ENCODE data around the gene HAUS7.

HAUS7 gene

GRCh38 chrX:153485396-153486080 is 15.2 kb upstream of the HAUS7 start:
- Histone ChIP-seq H3K23ac (ENCODE audit: low read depth, low read length, poor library complexity) (no peak overlapping the region), H4K8ac (ENCODE audit: low read depth, low read length) (no peak overlapping the region), H3K27ac (replicated peaks; ENCODE audit: low read length) (no peak overlapping the region), H3K4me2 (ENCODE audit: insufficient read depth, low read length, poor library complexity, severe bottlenecking) (no peak overlapping the region), H3K9me3 (replicated peaks in 1 of 2; ENCODE audit: control insufficient read depth in 2 of 2, insufficient read depth in 1 of 2, low read depth in 1 of 2, low read length in 2 of 2) (no peaks in the 10 kb centered on the region), H4K91ac (ENCODE audit: low read depth, low read length, poor library complexity) (no peak overlapping the region), H3K4me3 (ENCODE audit: low read length in 2 of 2) (no peak overlapping the region), H3K27me3 (ENCODE audit: control insufficient read depth in 3 of 3, insufficient read depth in 3 of 3, low read depth in 1 of 3, low read length in 3 of 3) (peaks cover 0 to 36% (median 0%) of the 10 kb centered on the region in 3 experiments), H2BK120ac (ENCODE audit: low read depth, low read length) (no peak overlapping the region), H3K4ac (ENCODE audit: low read length) (no peak overlapping the region), H2BK15ac (ENCODE audit: low read length) (no peak overlapping the region), H2AFZ (ENCODE audit: low read length) (no peak overlapping the region), H3K4me1 (ENCODE audit: control insufficient read depth in 2 of 2, insufficient read depth in 1 of 2, low read depth in 1 of 2, low read length in 2 of 2) (peaks cover 3 to 11% of the 10 kb centered on the region in 2 donors), H2BK12ac (ENCODE audit: low read length) (no peak overlapping the region), H3K18ac (ENCODE audit: low read length) (no peak overlapping the region), H3K14ac (ENCODE audit: low read length) (no peak overlapping the region), H3K9ac (ENCODE audit: low read depth, low read length, poor library complexity) (no peak overlapping the region), H3K36me3 (replicated peaks in 1 of 2; ENCODE audit: control insufficient read depth in 2 of 2, insufficient read depth in 2 of 2, low read length in 2 of 2) (no peaks in the 10 kb centered on the region), H2BK5ac (ENCODE audit: low read length) (no peak overlapping the region), H2AK5ac (ENCODE audit: low read depth, low read length) (no peak overlapping the region), H3K79me1 (ENCODE audit: low read depth, low read length) (no peaks in the 10 kb centered on the region)
- DNase-seq (ENCODE audit: low spot score), result no peak
- no CpG with 5 or more reads among the region's 30 CpGs for WGBS, 2 donors (ENCODE audit: extremely low coverage in 2 of 2, insufficient read length in 2 of 2, insufficient replicate concordance in 1 of 2)

GRCh38 chrX:153482376-153483015 is 12.1 kb upstream of the HAUS7 start:
- Histone ChIP-seq H3K27ac (replicated peaks; ENCODE audit: low read length) (no peak overlapping the region), H3K79me1 (ENCODE audit: low read depth, low read length) (no peaks in the 10 kb centered on the region), H3K4me1 (ENCODE audit: control insufficient read depth in 2 of 2, insufficient read depth in 1 of 2, low read depth in 1 of 2, low read length in 2 of 2) (no peaks in the 10 kb centered on the region), H3K27me3 (ENCODE audit: control insufficient read depth in 3 of 3, insufficient read depth in 3 of 3, low read depth in 1 of 3, low read length in 3 of 3) (peaks cover 0 to 40% (median 0%) of the 10 kb centered on the region in 3 experiments), H3K4ac (ENCODE audit: low read length) (no peak overlapping the region), H2AFZ (ENCODE audit: low read length) (no peak overlapping the region), H3K36me3 (replicated peaks in 1 of 2; ENCODE audit: control insufficient read depth in 2 of 2, insufficient read depth in 2 of 2, low read length in 2 of 2) (no peaks in the 10 kb centered on the region), H4K8ac (ENCODE audit: low read depth, low read length) (no peak overlapping the region), H2BK15ac (ENCODE audit: low read length) (no peak overlapping the region), H3K9ac (ENCODE audit: low read depth, low read length, poor library complexity) (no peak overlapping the region), H3K4me3 (ENCODE audit: low read length in 2 of 2) (no peak overlapping the region), H3K23ac (ENCODE audit: low read depth, low read length, poor library complexity) (no peak overlapping the region), H2BK5ac (ENCODE audit: low read length) (no peak overlapping the region), H3K9me3 (replicated peaks in 1 of 2; ENCODE audit: control insufficient read depth in 2 of 2, insufficient read depth in 1 of 2, low read depth in 1 of 2, low read length in 2 of 2) (no peaks in the 10 kb centered on the region), H3K14ac (ENCODE audit: low read length) (no peak overlapping the region), H2BK12ac (ENCODE audit: low read length) (peak overlapping the region; percentile 58), H2BK120ac (ENCODE audit: low read depth, low read length) (no peak overlapping the region), H2AK5ac (ENCODE audit: low read depth, low read length) (no peak overlapping the region), H3K18ac (ENCODE audit: low read length) (no peak overlapping the region), H3K4me2 (ENCODE audit: insufficient read depth, low read length, poor library complexity, severe bottlenecking) (no peak overlapping the region), H4K91ac (ENCODE audit: low read depth, low read length, poor library complexity) (no peak overlapping the region)
- DNase-seq (ENCODE audit: low spot score), result no peak
- no CpG with 5 or more reads among the region's 23 CpGs for WGBS, 2 donors (ENCODE audit: extremely low coverage in 2 of 2, insufficient read length in 2 of 2, insufficient replicate concordance in 1 of 2)

DNA sequence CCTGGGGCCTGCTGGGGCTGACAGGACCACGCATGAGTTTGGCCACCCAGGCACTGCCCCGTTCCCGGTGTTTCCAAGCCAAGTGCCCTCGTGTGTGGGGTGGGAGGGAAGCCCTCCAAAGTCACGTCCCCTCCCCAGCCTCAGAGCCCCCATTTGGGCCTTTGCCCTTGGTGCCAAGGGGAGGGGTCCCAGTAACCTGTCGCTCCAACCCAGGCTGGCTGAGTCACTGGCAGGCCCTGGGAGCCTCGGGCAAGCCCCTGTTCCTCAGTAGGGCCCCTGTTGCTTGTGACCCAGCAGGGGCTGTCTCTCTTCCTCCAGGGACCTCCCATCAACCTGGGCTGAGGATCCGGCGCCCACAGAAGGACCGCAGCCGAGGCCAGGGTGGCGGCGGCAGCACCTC is 10.7 kb upstream of the HAUS7 start:
- H3K4me1 ChIP-seq (ENCODE audit: control insufficient read depth in 2 of 2, insufficient read depth in 1 of 2, low read depth in 1 of 2, low read length in 2 of 2), result no peaks in the 10 kb centered on the region
- no peak overlapping the region for H3K4ac ChIP-seq (ENCODE audit: low read length)
- no peak overlapping the region for H2AK5ac ChIP-seq (ENCODE audit: low read depth, low read length)
- WGBS, 2 donors (ENCODE audit: extremely low coverage in 2 of 2, insufficient read length in 2 of 2, insufficient replicate concordance in 1 of 2), result no CpG with 5 or more reads among the region's 13 CpGs
- no peaks in the 10 kb centered on the region for H3K79me1 ChIP-seq (ENCODE audit: low read depth, low read length)
- H2BK15ac ChIP-seq (ENCODE audit: low read length), result peak overlapping the region; percentile 17
- no peak overlapping the region for H3K14ac ChIP-seq (ENCODE audit: low read length)
- peaks cover 0 to 54% (median 2%) of the 10 kb centered on the region in 3 experiments for H3K27me3 ChIP-seq (ENCODE audit: control insufficient read depth in 3 of 3, insufficient read depth in 3 of 3, low read depth in 1 of 3, low read length in 3 of 3)
- H2BK120ac ChIP-seq (ENCODE audit: low read depth, low read length), result no peak overlapping the region
- H3K36me3 ChIP-seq (replicated peaks in 1 of 2; ENCODE audit: control insufficient read depth in 2 of 2, insufficient read depth in 2 of 2, low read length in 2 of 2), result no peaks in the 10 kb centered on the region
- H4K91ac ChIP-seq (ENCODE audit: low read depth, low read length, poor library complexity), result no peak overlapping the region
- H2AFZ ChIP-seq (ENCODE audit: low read length), result no peak overlapping the region
- H2BK5ac ChIP-seq (ENCODE audit: low read length), result no peak overlapping the region
- no peak overlapping the region for H3K18ac ChIP-seq (ENCODE audit: low read length)
- no peaks in the 10 kb centered on the region for H3K9me3 ChIP-seq (replicated peaks in 1 of 2; ENCODE audit: control insufficient read depth in 2 of 2, insufficient read depth in 1 of 2, low read depth in 1 of 2, low read length in 2 of 2)
- no peak overlapping the region for H3K4me3 ChIP-seq (ENCODE audit: low read length in 2 of 2)
- DNase-seq (ENCODE audit: low spot score), result no peak
- no peak overlapping the region for H3K9ac ChIP-seq (ENCODE audit: low read depth, low read length, poor library complexity)
- no peak overlapping the region for H3K4me2 ChIP-seq (ENCODE audit: insufficient read depth, low read length, poor library complexity, severe bottlenecking)
- no peak overlapping the region for H4K8ac ChIP-seq (ENCODE audit: low read depth, low read length)
- H2BK12ac ChIP-seq (ENCODE audit: low read length), result no peak overlapping the region
- no peak overlapping the region for H3K27ac ChIP-seq (replicated peaks; ENCODE audit: low read length)
- no peak overlapping the region for H3K23ac ChIP-seq (ENCODE audit: low read depth, low read length, poor library complexity)

DNA sequence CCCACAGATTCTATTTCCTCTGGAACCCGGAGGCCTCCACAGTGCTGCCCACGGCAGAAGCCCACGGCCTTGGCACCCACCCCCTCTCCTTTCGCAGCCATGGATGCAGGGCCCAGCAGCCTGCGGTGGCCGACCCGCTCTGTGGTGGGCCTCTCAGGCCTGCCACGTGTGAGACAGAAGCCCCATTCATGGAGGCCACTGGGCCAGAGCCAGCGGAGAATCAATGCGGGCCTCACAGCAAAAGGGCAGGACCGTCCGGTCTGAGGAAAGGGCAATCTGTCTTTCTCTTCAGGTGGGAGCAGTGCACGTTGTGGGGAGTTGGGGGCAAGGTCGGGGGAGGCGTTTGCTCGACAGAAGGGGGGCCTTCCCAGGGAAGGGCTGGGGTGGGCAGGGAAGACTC is 8.4 kb upstream of the HAUS7 start:
- no peak for DNase-seq (ENCODE audit: low spot score)
- H3K79me1 ChIP-seq (ENCODE audit: low read depth, low read length), result no peaks in the 10 kb centered on the region
- H2BK5ac ChIP-seq (ENCODE audit: low read length), result no peak overlapping the region
- no peak overlapping the region for H3K18ac ChIP-seq (ENCODE audit: low read length)
- no peak overlapping the region for H4K8ac ChIP-seq (ENCODE audit: low read depth, low read length)
- H3K36me3 ChIP-seq (replicated peaks in 1 of 2; ENCODE audit: control insufficient read depth in 2 of 2, insufficient read depth in 2 of 2, low read length in 2 of 2), result no peaks in the 10 kb centered on the region
- H4K91ac ChIP-seq (ENCODE audit: low read depth, low read length, poor library complexity), result no peak overlapping the region
- H2BK120ac ChIP-seq (ENCODE audit: low read depth, low read length), result no peak overlapping the region
- no peaks in the 10 kb centered on the region for H3K9me3 ChIP-seq (replicated peaks in 1 of 2; ENCODE audit: control insufficient read depth in 2 of 2, insufficient read depth in 1 of 2, low read depth in 1 of 2, low read length in 2 of 2)
- H2BK12ac ChIP-seq (ENCODE audit: low read length), result no peak overlapping the region
- H3K23ac ChIP-seq (ENCODE audit: low read depth, low read length, poor library complexity), result no peak overlapping the region
- H2BK15ac ChIP-seq (ENCODE audit: low read length), result no peak overlapping the region
- no peak overlapping the region for H3K4ac ChIP-seq (ENCODE audit: low read length)
- no peak overlapping the region for H3K14ac ChIP-seq (ENCODE audit: low read length)
- no peak overlapping the region for H3K9ac ChIP-seq (ENCODE audit: low read depth, low read length, poor library complexity)
- no peak overlapping the region for H3K27ac ChIP-seq (replicated peaks; ENCODE audit: low read length)
- H3K4me1 ChIP-seq (ENCODE audit: control insufficient read depth in 2 of 2, insufficient read depth in 1 of 2, low read depth in 1 of 2, low read length in 2 of 2), result peaks cover 0 to 6% of the 10 kb centered on the region in 2 donors
- H3K4me2 ChIP-seq (ENCODE audit: insufficient read depth, low read length, poor library complexity, severe bottlenecking), result no peak overlapping the region
- peak overlapping the region; percentile 74 for H2AK5ac ChIP-seq (ENCODE audit: low read depth, low read length)
- H3K4me3 ChIP-seq (ENCODE audit: low read length in 2 of 2), result no peak overlapping the region
- WGBS, 2 donors (ENCODE audit: extremely low coverage in 2 of 2, insufficient read length in 2 of 2, insufficient replicate concordance in 1 of 2), result no CpG with 5 or more reads among the region's 16 CpGs
- H2AFZ ChIP-seq (ENCODE audit: low read length), result no peak overlapping the region
- H3K27me3 ChIP-seq (ENCODE audit: control insufficient read depth in 3 of 3, insufficient read depth in 3 of 3, low read depth in 1 of 3, low read length in 3 of 3), result peaks cover 0 to 58% (median 8%) of the 10 kb centered on the region in 3 experiments

Data from neuronal stem cell (in vitro differentiated cells).